Tibial nerve (tissue), 4 donors: Measurements from ENCODE around the gene TTC21A.

Experiments used
- EP300 ChIP-seq, 2 donors: sonication (generic); formaldehyde crosslinking; IDR thresholded peaks; one replicate each; pipeline ENCODE4 v1.6.1; 2017; ENCODE audit warnings: antibody characterized with exemption in 2 of 2, mild to moderate bottlenecking in 1 of 2
- POLR2A ChIP-seq, 2 donors: fragments of 450-650 bp; IDR thresholded peaks; one replicate each; pipeline ENCODE4 v1.6.1; 2017; ENCODE audit warnings: antibody characterized with exemption in 2 of 2, mild to moderate bottlenecking in 2 of 2, moderate library complexity in 2 of 2
- TF ChIP-seq, protein P1 (sequence below), 5 experiments: fragments of 200-600 bp in 3 of 5; fragments of 450-650 bp in 2 of 5; sonication (generic) in 3 of 5; IDR thresholded peaks; one replicate each; pipeline ENCODE4 v1.5.1; 2016 to 2019; ENCODE audit warnings: antibody characterized with exemption in 5 of 5, mild to moderate bottlenecking in 3 of 5, moderate library complexity in 2 of 5

DNA sequence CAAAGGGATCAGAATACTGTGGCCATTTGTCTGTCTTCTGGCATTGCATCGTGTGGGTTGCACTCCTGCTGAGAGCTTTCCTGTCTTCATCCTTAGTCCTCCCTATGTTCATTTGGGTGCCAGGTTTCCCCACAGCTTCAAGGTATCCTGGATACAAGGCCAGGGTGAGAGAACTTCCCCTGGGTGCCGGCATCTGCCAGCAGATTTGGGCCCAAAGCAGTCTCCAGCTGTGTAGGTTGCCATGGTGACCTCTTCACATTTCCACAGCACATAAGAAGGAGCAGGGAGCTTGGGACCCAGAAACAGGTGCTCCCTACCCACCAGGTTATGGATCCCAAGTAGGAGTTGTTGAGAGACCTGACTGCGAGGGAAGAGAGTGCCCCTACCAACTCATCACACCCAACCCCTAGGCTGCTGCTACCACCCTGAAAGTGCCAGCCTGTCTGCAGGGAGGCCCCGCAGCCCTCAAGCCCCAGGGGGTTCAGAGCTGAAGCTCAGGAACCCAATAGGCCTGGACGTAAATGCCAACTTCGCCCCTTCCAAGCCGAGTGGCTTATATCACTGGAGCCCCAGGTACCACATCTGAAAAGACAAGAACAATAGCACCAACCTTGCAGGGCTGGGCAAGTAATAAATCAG, 19.9 kb downstream of the TTC21A start:
- TF ChIP-seq, protein P1, sequence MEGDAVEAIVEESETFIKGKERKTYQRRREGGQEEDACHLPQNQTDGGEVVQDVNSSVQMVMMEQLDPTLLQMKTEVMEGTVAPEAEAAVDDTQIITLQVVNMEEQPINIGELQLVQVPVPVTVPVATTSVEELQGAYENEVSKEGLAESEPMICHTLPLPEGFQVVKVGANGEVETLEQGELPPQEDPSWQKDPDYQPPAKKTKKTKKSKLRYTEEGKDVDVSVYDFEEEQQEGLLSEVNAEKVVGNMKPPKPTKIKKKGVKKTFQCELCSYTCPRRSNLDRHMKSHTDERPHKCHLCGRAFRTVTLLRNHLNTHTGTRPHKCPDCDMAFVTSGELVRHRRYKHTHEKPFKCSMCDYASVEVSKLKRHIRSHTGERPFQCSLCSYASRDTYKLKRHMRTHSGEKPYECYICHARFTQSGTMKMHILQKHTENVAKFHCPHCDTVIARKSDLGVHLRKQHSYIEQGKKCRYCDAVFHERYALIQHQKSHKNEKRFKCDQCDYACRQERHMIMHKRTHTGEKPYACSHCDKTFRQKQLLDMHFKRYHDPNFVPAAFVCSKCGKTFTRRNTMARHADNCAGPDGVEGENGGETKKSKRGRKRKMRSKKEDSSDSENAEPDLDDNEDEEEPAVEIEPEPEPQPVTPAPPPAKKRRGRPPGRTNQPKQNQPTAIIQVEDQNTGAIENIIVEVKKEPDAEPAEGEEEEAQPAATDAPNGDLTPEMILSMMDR (IDR thresholded peaks at IDR 0.05): no peak
- TF ChIP-seq POLR2A (IDR thresholded peaks at IDR 0.05) (no peak), EP300 (IDR thresholded peaks at IDR 0.05) (no peak)
